Small intestine (tissue), 7 donors: Measurements from ENCODE around the gene SORT1. TPM values are rescaled to one million over a fixed set of nuclear protein-coding genes. Genes with fewer than 3 reads are reported as not detected.
"Not testable (repeated sequence)": the region's sequence is repeated elsewhere in the genome, so short reads cannot be mapped to it uniquely, and the experiment has no call there.

Experiments used
- DNase-seq, 2 donors: peaks; one replicate each; pipeline versions ENCODE4 v3.0.0 to v3.0.0-alpha.2; 2013
- FAIRE-seq: peaks from 2 replicates; lab custom pipeline; 2012; peaks lifted over from hg19 to GRCh38; lab: Jason Lieb, UNC
- H3K27ac ChIP-seq, 3 donors: one replicate each; pipeline ENCODE4 v1.5.1; 2013; ENCODE audit warnings: low read length in 2 of 3, mild to moderate bottlenecking in 2 of 3, control low read depth in 1 of 3, inconsistent platforms in 1 of 3, low read depth in 1 of 3, moderate library complexity in 1 of 3
- H3K27me3 ChIP-seq, 3 donors: one replicate each; pipeline ENCODE4 v1.6.1; 2013; ENCODE audit warnings: low read length in 3 of 3, inconsistent platforms in 1 of 3; ENCODE audit not compliant: control insufficient read depth in 3 of 3, insufficient read depth in 3 of 3
- H3K36me3 ChIP-seq, 3 donors: one replicate each; pipeline ENCODE4 v1.6.1; 2013; ENCODE audit warnings: low read length in 3 of 3, inconsistent platforms in 1 of 3, low read depth in 1 of 3, mild to moderate bottlenecking in 1 of 3, moderate library complexity in 1 of 3; ENCODE audit not compliant: control insufficient read depth in 3 of 3, insufficient read depth in 2 of 3
- H3K4me1 ChIP-seq, 3 donors: one replicate each; pipeline ENCODE4 v1.6.1; 2013; ENCODE audit warnings: low read length in 2 of 3, inconsistent platforms in 1 of 3, low read depth in 1 of 3, mild to moderate bottlenecking in 1 of 3, moderate library complexity in 1 of 3; ENCODE audit not compliant: control insufficient read depth in 3 of 3, insufficient read depth in 2 of 3
- H3K4me3 ChIP-seq, 3 donors: one replicate each; pipeline ENCODE4 v1.5.1; 2013; ENCODE audit warnings: low read length in 3 of 3, control low read depth in 1 of 3, inconsistent platforms in 1 of 3, low read depth in 1 of 3, mild to moderate bottlenecking in 1 of 3, moderate library complexity in 1 of 3
- H3K9me3 ChIP-seq, 2 donors: one replicate each; pipeline ENCODE4 v1.6.1; 2013; ENCODE audit warnings: low read depth in 1 of 2, low read length in 1 of 2; ENCODE audit not compliant: control insufficient read depth in 2 of 2, insufficient read depth in 1 of 2
- WGBS, 3 donors: extraction: QIAGEN DNeasy Blood & Tissue Kit; methylation state at CpG; one replicate each; pipeline ENCODE4 v1.1.7; 2013; 5-methylcytosine and 5-hydroxymethylcytosine counted together
- polyA plus RNA-seq, 4 donors: library from polyadenylated mRNA; stranded (reverse) in 3 of 4; unstranded in 1 of 4; fragments of 200-250 nt in 3 of 4; fragments of 120-200 nt in 1 of 4; gene quantifications; one replicate each; pipeline versions ENCODE4 v1.2.1 to v1.2.3, GENCODE V29; 2013
- donor health status: healthy with polysubstance abuse.
- donor health status: control.
- donor health status: control.
- donor health status: Bipolar disorder and iron deficiency.
- donor health status: healthy.

Gene SORT1
- polyA plus RNA-seq, 4 donors, result 7.0 to 51.5 (median 23.6) TPM

GRCh38 chr1:109381573-109381972 is 16.1 kb downstream of the SORT1 start:
- no peak overlapping the region for H3K4me3 ChIP-seq
- no peak for DNase-seq
- WGBS, 3 donors, result 19 to 55% (median 44%) methylated on average over 2 of the region's 2 CpGs
- peaks cover 0 to 3% (median 0%) of the 10 kb centered on the region in 3 donors for H3K4me1 ChIP-seq
- H3K27me3 ChIP-seq, result no peaks in the 10 kb centered on the region
- peaks cover 0 to 2% (median 0%) of the 10 kb centered on the region in 3 donors for H3K36me3 ChIP-seq
- H3K27ac ChIP-seq, result no peak overlapping the region
- peaks cover 0 to 3% of the 10 kb centered on the region in 2 donors for H3K9me3 ChIP-seq
- FAIRE-seq, result no peak

- Histone ChIP-seq H3K36me3 (no peaks in the 10 kb centered on the region), H3K4me1 (peaks cover 0 to 3% (median 0%) of the 10 kb centered on the region in 3 donors), H3K9me3 (peaks cover 0 to 3% of the 10 kb centered on the region in 2 donors), H3K27me3 (no peaks in the 10 kb centered on the region), H3K27ac (no peak overlapping the region), H3K4me3 (no peak overlapping the region)
- WGBS, 3 donors, result 91 to 95% (median 93%) methylated on average over 3 of the region's 3 CpGs
- DNase-seq (no peak), FAIRE-seq (no peak)
Observed at GRCh38 chr1:109379907-109380306, 17.8 kb downstream of the SORT1 start.

GRCh38 chr1:109379422-109379821 is 18.3 kb downstream of the SORT1 start:
- WGBS, 3 donors, result 84 to 92% (median 91%) methylated on average over 3 of the region's 3 CpGs
- Histone ChIP-seq H3K4me1 (peaks cover 0 to 3% (median 0%) of the 10 kb centered on the region in 3 donors), H3K36me3 (no peaks in the 10 kb centered on the region), H3K27me3 (no peaks in the 10 kb centered on the region), H3K27ac (no peak overlapping the region), H3K4me3 (no peak overlapping the region), H3K9me3 (no peaks in the 10 kb centered on the region)
- FAIRE-seq, result no peak
- DNase-seq, result no peak

- Histone ChIP-seq H3K27me3 (no peaks in the 10 kb centered on the region), H3K9me3 (no peaks in the 10 kb centered on the region), H3K27ac (no peak overlapping the region), H3K36me3 (no peaks in the 10 kb centered on the region), H3K4me1 (peaks cover 0 to 10% (median 2%) of the 10 kb centered on the region in 3 donors), H3K4me3 (no peak overlapping the region)
- FAIRE-seq, result no peak
- no peak for DNase-seq
- WGBS, 3 donors, result 87 to 96% (median 93%) methylated on average over 4 of the region's 4 CpGs
Observed at GRCh38 chr1:109377698-109378097, 20.0 kb downstream of the SORT1 start.

GRCh38 chr1:109373696-109374095 is 24.0 kb downstream of the SORT1 start:
- H3K27me3 ChIP-seq, H3K4me3 ChIP-seq, DNase-seq, FAIRE-seq, H3K36me3 ChIP-seq, H3K9me3 ChIP-seq: not testable (repeated sequence)
- Histone ChIP-seq H3K4me1 (peaks cover 0 to 20% (median 2%) of the 10 kb centered on the region in 3 donors), H3K27ac (peak overlapping the region in 1 of 3 donors; percentile 7)
- 87 to 94% (median 94%) methylated on average over 2 of the region's 2 CpGs for WGBS, 3 donors

- FAIRE-seq (no peak), DNase-seq (peak; percentile 61 to 73)
- peak overlapping the region in 2 of 3 donors; percentile 7 to 45 for H3K27ac ChIP-seq
- peaks cover 0 to 4% (median 0%) of the 10 kb centered on the region in 3 donors for H3K36me3 ChIP-seq
- no peak overlapping the region for H3K4me3 ChIP-seq
- 14 to 43% (median 26%) methylated on average over 5 of the region's 5 CpGs for WGBS, 3 donors
- no peaks in the 10 kb centered on the region for H3K9me3 ChIP-seq
- H3K4me1 ChIP-seq, result peaks cover 0 to 20% (median 2%) of the 10 kb centered on the region in 3 donors
- H3K27me3 ChIP-seq, result no peaks in the 10 kb centered on the region
Observed at GRCh38 chr1:109373126-109373525, 24.6 kb downstream of the SORT1 start.

- FAIRE-seq (no peak), DNase-seq (no peak)
- H3K27me3 ChIP-seq, result no peaks in the 10 kb centered on the region
- no peaks in the 10 kb centered on the region for H3K9me3 ChIP-seq
- H3K27ac ChIP-seq, result peak overlapping the region in 1 of 3 donors; percentile 44
- H3K36me3 ChIP-seq, result peaks cover 0 to 4% (median 0%) of the 10 kb centered on the region in 3 donors
- 88 to 92% (median 88%) methylated on average over 6 of the region's 6 CpGs for WGBS, 3 donors
- peaks cover 0 to 20% (median 2%) of the 10 kb centered on the region in 3 donors for H3K4me1 ChIP-seq
- H3K4me3 ChIP-seq, result no peak overlapping the region
Observed at GRCh38 chr1:109372281-109372680, 25.4 kb downstream of the SORT1 start.

GRCh38 chr1:109371341-109371739 is 26.4 kb downstream of the SORT1 start:
- FAIRE-seq (no peak), DNase-seq (peak in 1 of 2 donors; percentile 51)
- Histone ChIP-seq H3K4me1 (peaks cover 0 to 20% (median 2%) of the 10 kb centered on the region in 3 donors), H3K4me3 (no peak overlapping the region), H3K27ac (peak overlapping the region in 2 of 3 donors; percentile 37 to 78), H3K36me3 (peaks cover 0 to 11% (median 0%) of the 10 kb centered on the region in 3 donors), H3K27me3 (no peaks in the 10 kb centered on the region), H3K9me3 (no peaks in the 10 kb centered on the region)
- 43 to 58% (median 43%) methylated on average over 4 of the region's 4 CpGs for WGBS, 3 donors
